Gastrocnemius medialis (tissue), 4 donors: ENCODE results near the gene KAZN.

Experiments
- POLR2A ChIP-seq, 2 donors: fragments of 450-650 bp; IDR thresholded peaks; one replicate each; pipeline ENCODE4 v1.6.1; 2017; ENCODE audit warnings: antibody characterized with exemption in 2 of 2, mild to moderate bottlenecking in 2 of 2, moderate library complexity in 2 of 2
- TF ChIP-seq, protein P1 (sequence below), 5 experiments: fragments of 450-650 bp in 3 of 5; fragments of 200-600 bp in 2 of 5; sonication (generic) in 2 of 5; IDR thresholded peaks in 4 of 5; conservative IDR thresholded peaks in 1 of 5; 1 replicate in 4 of 5; 2 replicates in 1 of 5; pipeline ENCODE4 v1.5.1; 2016 to 2019; ENCODE audit warnings: antibody characterized with exemption in 5 of 5, mild to moderate bottlenecking in 3 of 5, moderate library complexity in 3 of 5

DNA sequence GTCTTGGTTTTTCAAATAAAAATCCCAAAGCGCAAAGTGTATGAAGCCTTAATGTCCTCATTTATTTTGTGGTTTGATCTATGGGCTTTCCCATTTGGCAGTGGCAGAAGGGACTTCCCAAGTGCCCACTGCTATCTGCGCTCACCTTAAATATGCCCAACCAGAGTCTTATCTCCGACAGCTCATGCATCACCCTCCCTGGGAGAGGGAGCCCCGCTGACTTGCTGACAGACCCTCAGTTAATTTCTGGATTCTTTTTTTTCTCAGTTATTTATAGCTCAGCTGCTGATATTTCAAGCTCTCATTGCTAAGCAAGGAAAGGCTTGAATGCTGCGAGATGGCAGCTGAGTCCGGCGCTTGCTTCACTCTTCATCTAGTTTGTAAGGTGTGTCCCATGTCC is 19.3 kb downstream of the KAZN start:
- TF ChIP-seq, protein P1, sequence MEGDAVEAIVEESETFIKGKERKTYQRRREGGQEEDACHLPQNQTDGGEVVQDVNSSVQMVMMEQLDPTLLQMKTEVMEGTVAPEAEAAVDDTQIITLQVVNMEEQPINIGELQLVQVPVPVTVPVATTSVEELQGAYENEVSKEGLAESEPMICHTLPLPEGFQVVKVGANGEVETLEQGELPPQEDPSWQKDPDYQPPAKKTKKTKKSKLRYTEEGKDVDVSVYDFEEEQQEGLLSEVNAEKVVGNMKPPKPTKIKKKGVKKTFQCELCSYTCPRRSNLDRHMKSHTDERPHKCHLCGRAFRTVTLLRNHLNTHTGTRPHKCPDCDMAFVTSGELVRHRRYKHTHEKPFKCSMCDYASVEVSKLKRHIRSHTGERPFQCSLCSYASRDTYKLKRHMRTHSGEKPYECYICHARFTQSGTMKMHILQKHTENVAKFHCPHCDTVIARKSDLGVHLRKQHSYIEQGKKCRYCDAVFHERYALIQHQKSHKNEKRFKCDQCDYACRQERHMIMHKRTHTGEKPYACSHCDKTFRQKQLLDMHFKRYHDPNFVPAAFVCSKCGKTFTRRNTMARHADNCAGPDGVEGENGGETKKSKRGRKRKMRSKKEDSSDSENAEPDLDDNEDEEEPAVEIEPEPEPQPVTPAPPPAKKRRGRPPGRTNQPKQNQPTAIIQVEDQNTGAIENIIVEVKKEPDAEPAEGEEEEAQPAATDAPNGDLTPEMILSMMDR (IDR thresholded peaks at IDR 0.05 in 4 of 5, conservative IDR thresholded peaks at IDR 0.05 in 1 of 5): no peak
- no peak for TF ChIP-seq POLR2A (IDR thresholded peaks at IDR 0.05)
